A673 (cell line): ENCODE measurements around the gene SIX1.

Source experiments
- CTCF ChIP-seq: fragments of 300-800, 200-600 bp; sonication (generic); conservative IDR thresholded peaks from 2 replicates; pipeline ENCODE4 v1.5.1; 2017; ENCODE audit warnings: low read depth, mild to moderate bottlenecking, antibody characterized with exemption, low read length, moderate library complexity, mixed read lengths
- EZH2 ChIP-seq: fragments of 200-600 bp; sonication (generic); IDR thresholded peaks from 2 replicates; pipeline ENCODE4 v1.6.1; 2017; ENCODE audit warnings: borderline replicate concordance, low read depth, mild to moderate bottlenecking, mixed read lengths, antibody characterized with exemption, low read length; ENCODE audit not compliant: poor library complexity, severe bottlenecking

GRCh38 chr14:60652674-60653651, 3.7 kb upstream of the SIX1 start:
- no peak for TF ChIP-seq CTCF
- no peak for TF ChIP-seq EZH2
